ENCODE results near the gene TIMM17A. TPM values are rescaled to one million over a fixed set of nuclear protein-coding genes. Genes with fewer than 3 reads are reported as not detected.
A peak's percentile ranks its signal among the peaks of the same experiment; 100 is the strongest.

Gene TIMM17A
- polyA plus RNA-seq, 4 donors, result 34.8 to 58.3 (median 45.5) TPM

DNA sequence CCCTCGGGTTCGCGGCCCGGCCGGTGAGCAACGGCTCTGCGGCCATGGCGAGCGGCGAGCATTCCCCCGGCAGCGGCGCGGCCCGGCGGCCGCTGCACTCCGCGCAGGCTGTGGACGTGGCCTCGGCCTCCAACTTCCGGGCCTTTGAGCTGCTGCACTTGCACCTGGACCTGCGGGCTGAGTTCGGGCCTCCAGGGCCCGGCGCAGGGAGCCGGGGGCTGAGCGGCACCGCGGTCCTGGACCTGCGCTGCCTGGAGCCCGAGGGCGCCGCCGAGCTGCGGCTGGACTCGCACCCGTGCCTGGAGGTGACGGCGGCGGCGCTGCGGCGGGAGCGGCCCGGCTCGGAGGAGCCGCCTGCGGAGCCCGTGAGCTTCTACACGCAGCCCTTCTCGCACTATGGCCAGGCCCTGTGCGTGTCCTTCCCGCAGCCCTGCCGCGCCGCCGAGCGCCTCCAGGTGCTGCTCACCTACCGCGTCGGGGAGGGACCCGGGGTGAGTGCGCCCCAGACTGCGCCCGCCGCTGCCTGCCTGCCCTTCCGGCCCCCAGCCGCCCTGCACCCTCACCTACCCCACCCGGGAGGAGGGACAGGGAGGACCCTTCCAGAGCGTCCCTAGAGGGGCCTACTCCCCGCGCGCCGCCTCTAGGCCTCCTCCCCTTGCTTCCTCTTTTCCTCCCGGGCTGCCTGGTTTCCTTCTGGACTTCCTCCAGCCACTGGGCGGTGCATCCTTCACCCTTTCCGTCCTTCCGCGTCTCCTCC is 27.5 kb downstream of the TIMM17A start, which contains the start of gene RNPEP:
Gene RNPEP (plus strand): TSS at position 26 of the 757 bp plus-strand sequence. CDS start 19 bp downstream, at position 45.
- FAIRE-seq, result no peak

DNA sequence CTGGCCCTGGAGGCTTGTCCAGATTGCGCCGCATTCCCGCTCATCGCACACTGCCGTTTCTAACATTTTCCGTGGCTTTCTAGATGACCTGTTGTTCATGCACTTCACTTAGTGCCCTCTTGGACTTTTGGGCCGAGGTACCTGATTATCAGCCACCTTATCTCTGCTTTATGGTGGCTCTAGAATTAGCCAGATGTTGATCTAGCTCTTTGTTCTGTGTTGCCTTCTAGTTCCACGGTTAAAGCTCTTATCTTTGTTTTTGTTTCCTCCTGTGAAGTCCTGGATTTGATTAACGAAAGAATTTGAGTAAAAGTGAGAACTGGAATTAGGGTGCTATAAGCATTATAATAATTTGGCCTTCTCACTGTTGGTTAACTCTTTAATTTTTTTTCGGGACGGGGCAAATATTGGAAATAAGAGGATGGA is 28.1 kb downstream of the TIMM17A start:
- DNase-seq (peak; percentile 83 to 92), FAIRE-seq (no peak)
- Histone ChIP-seq H3K36me3 (ENCODE audit: control insufficient read depth in 3 of 3, insufficient read depth in 2 of 3, low read depth in 1 of 3, low read length in 3 of 3) (peaks cover 0 to 12% (median 0%) of the 10 kb centered on the region in 3 donors), H3K4me3 (ENCODE audit: low read depth in 1 of 3, low read length in 3 of 3) (peak overlapping the region; percentile 47 to 98 (median 90)), H3K9me3 (ENCODE audit: control insufficient read depth in 2 of 2, insufficient read depth in 1 of 2, low read depth in 1 of 2, low read length in 1 of 2) (no peaks in the 10 kb centered on the region), H3K27ac (ENCODE audit: low read depth in 1 of 3, low read length in 2 of 3) (peak overlapping the region; percentile 65 to 97 (median 97)), H3K4me1 (ENCODE audit: control insufficient read depth in 3 of 3, insufficient read depth in 2 of 3, low read depth in 1 of 3, low read length in 2 of 3) (peaks cover 0 to 6% (median 4%) of the 10 kb centered on the region in 3 donors), H3K27me3 (ENCODE audit: control insufficient read depth in 3 of 3, insufficient read depth in 3 of 3, low read length in 3 of 3) (no peaks in the 10 kb centered on the region)
- 3 to 9% (median 6%) methylated on average over 11 of the region's 11 CpGs for WGBS, 3 donors

More for the DNA sequence above, 27.5 kb downstream of the TIMM17A start, which contains the start of gene RNPEP:
- Histone ChIP-seq H3K4me1 (ENCODE audit: control insufficient read depth in 3 of 3, insufficient read depth in 2 of 3, low read depth in 1 of 3, low read length in 2 of 3) (peaks cover 0 to 6% (median 4%) of the 10 kb centered on the region in 3 donors), H3K9me3 (ENCODE audit: control insufficient read depth in 2 of 2, insufficient read depth in 1 of 2, low read depth in 1 of 2, low read length in 1 of 2) (no peaks in the 10 kb centered on the region), H3K27ac (ENCODE audit: low read depth in 1 of 3, low read length in 2 of 3) (peak within 1 kb of the TSS; percentile 77 to 97 (median 97)), H3K4me3 (ENCODE audit: low read depth in 1 of 3, low read length in 3 of 3) (peak within 1 kb of the TSS; percentile 47 to 98 (median 90)), H3K36me3 (ENCODE audit: control insufficient read depth in 3 of 3, insufficient read depth in 2 of 3, low read depth in 1 of 3, low read length in 3 of 3) (peaks cover 0 to 12% (median 0%) of the 10 kb centered on the region in 3 donors), H3K27me3 (ENCODE audit: control insufficient read depth in 3 of 3, insufficient read depth in 3 of 3, low read length in 3 of 3) (no peaks in the 10 kb centered on the region)
- 0% methylated on average over 22 to 80 of the region's 80 CpGs for WGBS, 3 donors
- peak in 1 of 2 donors; percentile 85 for DNase-seq

DNA sequence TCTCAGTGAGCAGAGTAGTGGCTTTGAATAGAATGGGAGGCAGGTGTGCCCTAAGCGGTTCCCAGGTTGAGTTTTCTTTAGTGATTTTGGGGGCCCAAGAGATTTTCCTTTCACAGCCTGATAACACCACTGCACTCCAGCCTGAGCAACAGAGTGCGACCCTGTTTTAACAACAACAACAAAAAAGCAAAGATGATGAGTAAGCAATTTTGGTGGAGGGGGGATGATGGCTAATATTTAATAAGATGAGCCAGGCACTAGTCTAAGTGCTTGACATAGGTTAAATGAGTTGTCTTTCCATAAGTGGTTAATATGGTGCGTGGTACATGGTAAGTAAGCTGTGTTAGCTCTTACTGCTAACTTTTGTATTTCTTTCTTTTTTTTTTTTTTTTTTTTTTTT is 29.1 kb downstream of the TIMM17A start:
- 94 to 98% (median 95%) methylated on average over 3 of the region's 3 CpGs for WGBS, 3 donors
- Histone ChIP-seq H3K4me3 (ENCODE audit: low read depth in 1 of 3, low read length in 3 of 3) (no peak overlapping the region), H3K27me3 (ENCODE audit: control insufficient read depth in 3 of 3, insufficient read depth in 3 of 3, low read length in 3 of 3) (no peaks in the 10 kb centered on the region), H3K9me3 (ENCODE audit: control insufficient read depth in 2 of 2, insufficient read depth in 1 of 2, low read depth in 1 of 2, low read length in 1 of 2) (no peaks in the 10 kb centered on the region), H3K27ac (ENCODE audit: low read depth in 1 of 3, low read length in 2 of 3) (no peak overlapping the region), H3K36me3 (ENCODE audit: control insufficient read depth in 3 of 3, insufficient read depth in 2 of 3, low read depth in 1 of 3, low read length in 3 of 3) (peaks cover 0 to 20% (median 2%) of the 10 kb centered on the region in 3 donors), H3K4me1 (ENCODE audit: control insufficient read depth in 3 of 3, insufficient read depth in 2 of 3, low read depth in 1 of 3, low read length in 2 of 3) (peaks cover 0 to 6% (median 4%) of the 10 kb centered on the region in 3 donors)
- FAIRE-seq (no peak), DNase-seq (no peak)

DNA sequence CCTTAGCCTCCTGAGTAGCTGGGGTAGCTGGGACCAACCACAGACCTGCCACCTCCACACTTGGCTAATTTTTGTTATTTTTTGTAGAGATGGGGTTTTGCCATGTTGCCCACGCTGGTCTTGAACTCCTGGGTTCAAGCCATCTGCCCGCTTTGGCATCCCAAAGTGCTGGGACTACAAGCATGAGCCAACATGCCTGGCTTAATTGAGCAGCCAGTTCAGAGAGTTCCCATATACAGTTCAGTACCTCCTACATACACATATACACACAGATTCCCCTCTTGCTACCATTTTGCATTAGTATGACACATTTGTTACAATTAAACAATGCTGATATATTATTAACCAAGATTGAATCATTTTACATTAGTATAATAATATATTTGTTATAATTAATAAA is 30.1 kb downstream of the TIMM17A start:
- DNase-seq (no peak), FAIRE-seq (no peak)
- 83 to 97% (median 95%) methylated on average over 2 of the region's 2 CpGs for WGBS, 3 donors
- Histone ChIP-seq H3K4me1 (ENCODE audit: control insufficient read depth in 3 of 3, insufficient read depth in 2 of 3, low read depth in 1 of 3, low read length in 2 of 3) (peaks cover 0 to 6% (median 4%) of the 10 kb centered on the region in 3 donors), H3K27me3 (ENCODE audit: control insufficient read depth in 3 of 3, insufficient read depth in 3 of 3, low read length in 3 of 3) (no peaks in the 10 kb centered on the region), H3K4me3 (ENCODE audit: low read depth in 1 of 3, low read length in 3 of 3) (no peak overlapping the region), H3K27ac (ENCODE audit: low read depth in 1 of 3, low read length in 2 of 3) (no peak overlapping the region), H3K36me3 (ENCODE audit: control insufficient read depth in 3 of 3, insufficient read depth in 2 of 3, low read depth in 1 of 3, low read length in 3 of 3) (peaks cover under 1 to 29% (median 4%) of the 10 kb centered on the region in 3 donors), H3K9me3 (ENCODE audit: control insufficient read depth in 2 of 2, insufficient read depth in 1 of 2, low read depth in 1 of 2, low read length in 1 of 2) (no peaks in the 10 kb centered on the region)

DNA sequence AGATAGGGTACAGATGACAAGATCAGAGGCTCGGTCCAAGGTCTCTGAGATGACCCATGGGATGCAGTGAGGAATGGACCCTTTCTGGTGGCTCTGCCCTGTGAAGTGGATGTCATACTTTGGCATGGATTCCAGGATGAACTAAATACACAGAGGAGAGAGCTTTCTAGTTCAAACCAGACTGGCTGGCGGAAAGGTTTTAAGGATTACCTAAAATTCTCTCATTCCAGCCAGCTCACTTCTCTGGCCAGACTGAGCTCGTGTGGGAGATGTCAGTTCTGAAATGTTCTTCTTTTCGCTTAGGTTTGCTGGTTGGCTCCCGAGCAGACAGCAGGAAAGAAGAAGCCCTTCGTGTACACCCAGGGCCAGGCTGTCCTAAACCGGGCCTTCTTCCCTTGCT is 33.3 kb downstream of the TIMM17A start:
- DNase-seq, result no peak
- H3K9me3 ChIP-seq (ENCODE audit: control insufficient read depth in 2 of 2, insufficient read depth in 1 of 2, low read depth in 1 of 2, low read length in 1 of 2), result no peaks in the 10 kb centered on the region
- no peak overlapping the region for H3K4me3 ChIP-seq (ENCODE audit: low read depth in 1 of 3, low read length in 3 of 3)
- WGBS, 3 donors, result 79 to 84% (median 82%) methylated on average over 7 of the region's 7 CpGs
- peaks cover 5 to 51% (median 7%) of the 10 kb centered on the region in 3 donors for H3K36me3 ChIP-seq (ENCODE audit: control insufficient read depth in 3 of 3, insufficient read depth in 2 of 3, low read depth in 1 of 3, low read length in 3 of 3)
- no peak overlapping the region for H3K27ac ChIP-seq (ENCODE audit: low read depth in 1 of 3, low read length in 2 of 3)
- FAIRE-seq, result no peak
- no peaks in the 10 kb centered on the region for H3K27me3 ChIP-seq (ENCODE audit: control insufficient read depth in 3 of 3, insufficient read depth in 3 of 3, low read length in 3 of 3)
- peaks cover 0 to 4% (median 0%) of the 10 kb centered on the region in 3 donors for H3K4me1 ChIP-seq (ENCODE audit: control insufficient read depth in 3 of 3, insufficient read depth in 2 of 3, low read depth in 1 of 3, low read length in 2 of 3)

DNA sequence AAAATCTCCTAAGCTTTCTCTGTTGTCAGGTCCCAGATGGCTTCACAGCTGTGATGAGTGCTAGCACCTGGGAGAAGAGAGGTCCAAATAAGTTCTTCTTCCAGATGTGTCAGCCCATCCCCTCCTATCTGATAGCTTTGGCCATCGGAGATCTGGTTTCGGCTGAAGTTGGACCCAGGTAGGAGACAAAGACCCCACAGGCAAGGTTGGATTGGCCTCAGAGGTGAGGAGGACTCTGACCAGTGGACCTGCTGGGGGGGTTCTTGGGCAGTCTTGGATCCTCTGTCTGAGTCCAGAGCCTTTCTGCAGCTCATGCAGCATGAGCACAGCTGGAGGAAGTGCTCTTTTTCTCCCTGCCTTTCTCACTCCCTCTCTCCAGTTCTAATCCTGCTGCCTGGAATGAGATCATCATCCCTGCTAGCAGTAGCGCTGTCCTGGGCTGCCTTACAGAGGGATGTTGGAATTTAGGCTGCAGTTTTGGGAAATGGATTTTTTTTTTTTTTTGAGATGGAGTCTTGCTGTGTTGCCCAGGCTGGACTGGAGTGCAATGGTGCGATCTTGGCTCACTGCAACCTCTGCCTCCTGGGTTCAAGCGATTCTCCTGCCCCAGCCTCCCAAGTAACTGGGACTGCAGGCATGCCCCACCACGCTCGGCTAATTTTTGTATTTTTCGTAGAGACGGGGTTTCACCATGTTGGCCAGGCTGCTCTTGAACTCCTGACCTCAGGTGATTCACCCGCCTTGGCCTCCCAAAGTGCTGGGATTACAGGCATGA is 34.2 kb downstream of the TIMM17A start:
- no peak overlapping the region for H3K4me3 ChIP-seq (ENCODE audit: low read depth in 1 of 3, low read length in 3 of 3)
- no peak for DNase-seq
- no peaks in the 10 kb centered on the region for H3K9me3 ChIP-seq (ENCODE audit: control insufficient read depth in 2 of 2, insufficient read depth in 1 of 2, low read depth in 1 of 2, low read length in 1 of 2)
- no peaks in the 10 kb centered on the region for H3K4me1 ChIP-seq (ENCODE audit: control insufficient read depth in 3 of 3, insufficient read depth in 2 of 3, low read depth in 1 of 3, low read length in 2 of 3)
- no peak for FAIRE-seq
- H3K27ac ChIP-seq (ENCODE audit: low read depth in 1 of 3, low read length in 2 of 3), result no peak overlapping the region
- H3K36me3 ChIP-seq (ENCODE audit: control insufficient read depth in 3 of 3, insufficient read depth in 2 of 3, low read depth in 1 of 3, low read length in 3 of 3), result peaks cover 9 to 60% (median 10%) of the 10 kb centered on the region in 3 donors
- WGBS, 3 donors, result 94 to 97% (median 96%) methylated on average over 10 of the region's 10 CpGs
- H3K27me3 ChIP-seq (ENCODE audit: control insufficient read depth in 3 of 3, insufficient read depth in 3 of 3, low read length in 3 of 3), result no peaks in the 10 kb centered on the region

DNA sequence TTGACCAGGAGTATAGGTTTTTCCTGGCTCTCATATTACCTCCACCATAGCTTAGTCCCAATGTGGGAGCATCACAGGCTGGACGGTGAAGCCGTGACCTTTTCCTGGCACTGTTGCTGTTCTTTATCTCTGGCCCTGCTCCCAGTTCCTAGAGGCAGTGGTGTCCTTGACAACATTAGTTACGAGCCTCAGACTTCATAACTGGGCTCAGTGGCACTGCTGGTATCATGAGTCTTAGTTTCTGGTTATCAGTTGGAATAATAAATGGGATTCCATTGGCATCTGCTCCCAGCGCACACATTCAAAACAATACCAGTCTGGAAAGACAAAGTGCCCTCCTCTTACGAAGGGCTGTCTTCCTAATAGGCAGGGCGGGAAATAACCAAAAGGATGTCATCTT is 35.1 kb downstream of the TIMM17A start:
- peaks cover 9 to 60% (median 10%) of the 10 kb centered on the region in 3 donors for H3K36me3 ChIP-seq (ENCODE audit: control insufficient read depth in 3 of 3, insufficient read depth in 2 of 3, low read depth in 1 of 3, low read length in 3 of 3)
- H3K9me3 ChIP-seq (ENCODE audit: control insufficient read depth in 2 of 2, insufficient read depth in 1 of 2, low read depth in 1 of 2, low read length in 1 of 2), result no peaks in the 10 kb centered on the region
- FAIRE-seq (no peak), DNase-seq (no peak)
- no peaks in the 10 kb centered on the region for H3K4me1 ChIP-seq (ENCODE audit: control insufficient read depth in 3 of 3, insufficient read depth in 2 of 3, low read depth in 1 of 3, low read length in 2 of 3)
- no peak overlapping the region for H3K4me3 ChIP-seq (ENCODE audit: low read depth in 1 of 3, low read length in 3 of 3)
- 49 to 75% (median 67%) methylated on average over 6 of the region's 6 CpGs for WGBS, 3 donors
- no peaks in the 10 kb centered on the region for H3K27me3 ChIP-seq (ENCODE audit: control insufficient read depth in 3 of 3, insufficient read depth in 3 of 3, low read length in 3 of 3)
- H3K27ac ChIP-seq (ENCODE audit: low read depth in 1 of 3, low read length in 2 of 3), result no peak overlapping the region

DNA sequence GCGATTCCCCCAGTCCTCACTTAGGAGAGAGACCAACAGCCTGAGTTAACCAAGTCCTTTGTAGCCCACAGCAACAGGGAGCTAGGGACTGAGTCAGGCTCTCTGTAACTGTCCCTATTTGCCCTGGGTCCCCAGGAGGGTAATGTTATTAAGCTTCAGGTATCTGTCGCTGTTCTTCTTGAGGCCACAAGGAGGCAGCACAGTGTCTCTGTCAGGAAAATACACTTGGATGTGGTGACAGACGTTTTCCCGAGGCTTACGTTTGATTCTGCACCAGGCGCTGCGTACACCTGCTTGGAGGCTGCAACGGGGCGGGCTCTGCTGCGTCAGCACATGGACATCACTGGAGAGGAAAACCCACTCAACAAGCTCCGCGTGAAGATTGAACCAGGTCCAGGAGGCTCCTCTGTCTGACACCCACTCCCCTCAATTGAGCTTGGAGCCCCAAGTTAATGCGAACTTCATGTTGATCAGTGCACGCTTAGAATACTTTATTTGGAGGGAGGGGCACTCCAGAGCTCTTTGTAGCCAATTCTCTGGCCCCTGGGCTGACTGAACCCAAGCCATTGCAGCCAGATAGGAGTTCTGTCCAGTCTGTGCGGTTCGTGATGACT is 44.4 kb downstream of the TIMM17A start:
- Histone ChIP-seq H3K4me3 (ENCODE audit: low read depth in 1 of 3, low read length in 3 of 3) (no peak overlapping the region), H3K4me1 (ENCODE audit: control insufficient read depth in 3 of 3, insufficient read depth in 2 of 3, low read depth in 1 of 3, low read length in 2 of 3) (peaks cover 0 to 6% (median 0%) of the 10 kb centered on the region in 3 donors), H3K27ac (ENCODE audit: low read depth in 1 of 3, low read length in 2 of 3) (no peak overlapping the region), H3K36me3 (ENCODE audit: control insufficient read depth in 3 of 3, insufficient read depth in 2 of 3, low read depth in 1 of 3, low read length in 3 of 3) (peaks cover 28 to 90% (median 30%) of the 10 kb centered on the region in 3 donors), H3K27me3 (ENCODE audit: control insufficient read depth in 3 of 3, insufficient read depth in 3 of 3, low read length in 3 of 3) (no peaks in the 10 kb centered on the region), H3K9me3 (ENCODE audit: control insufficient read depth in 2 of 2, insufficient read depth in 1 of 2, low read depth in 1 of 2, low read length in 1 of 2) (no peaks in the 10 kb centered on the region)
- FAIRE-seq, result no peak
- peak; percentile 76 for DNase-seq
- 39 to 56% (median 46%) methylated on average over 16 of the region's 16 CpGs for WGBS, 3 donors
